HL-60 (cell line): ENCODE measurements around the gene DKK3.

Source experiments
- GABPA ChIP-seq: IDR thresholded peaks from 2 replicates; pipeline ENCODE4 v1.6.1; 2012; ENCODE audit warnings: low read depth
- POLR2AphosphoS5 ChIP-seq: IDR thresholded peaks from 2 replicates; pipeline ENCODE4 v1.6.1; 2012; ENCODE audit warnings: low read depth
- TF ChIP-seq, protein P1 (sequence below): IDR thresholded peaks from one replicate; pipeline ENCODE4 v1.5.1; 2011; ENCODE audit warnings: low read length, control low read depth, inconsistent platforms; ENCODE audit not compliant: insufficient read depth

DNA sequence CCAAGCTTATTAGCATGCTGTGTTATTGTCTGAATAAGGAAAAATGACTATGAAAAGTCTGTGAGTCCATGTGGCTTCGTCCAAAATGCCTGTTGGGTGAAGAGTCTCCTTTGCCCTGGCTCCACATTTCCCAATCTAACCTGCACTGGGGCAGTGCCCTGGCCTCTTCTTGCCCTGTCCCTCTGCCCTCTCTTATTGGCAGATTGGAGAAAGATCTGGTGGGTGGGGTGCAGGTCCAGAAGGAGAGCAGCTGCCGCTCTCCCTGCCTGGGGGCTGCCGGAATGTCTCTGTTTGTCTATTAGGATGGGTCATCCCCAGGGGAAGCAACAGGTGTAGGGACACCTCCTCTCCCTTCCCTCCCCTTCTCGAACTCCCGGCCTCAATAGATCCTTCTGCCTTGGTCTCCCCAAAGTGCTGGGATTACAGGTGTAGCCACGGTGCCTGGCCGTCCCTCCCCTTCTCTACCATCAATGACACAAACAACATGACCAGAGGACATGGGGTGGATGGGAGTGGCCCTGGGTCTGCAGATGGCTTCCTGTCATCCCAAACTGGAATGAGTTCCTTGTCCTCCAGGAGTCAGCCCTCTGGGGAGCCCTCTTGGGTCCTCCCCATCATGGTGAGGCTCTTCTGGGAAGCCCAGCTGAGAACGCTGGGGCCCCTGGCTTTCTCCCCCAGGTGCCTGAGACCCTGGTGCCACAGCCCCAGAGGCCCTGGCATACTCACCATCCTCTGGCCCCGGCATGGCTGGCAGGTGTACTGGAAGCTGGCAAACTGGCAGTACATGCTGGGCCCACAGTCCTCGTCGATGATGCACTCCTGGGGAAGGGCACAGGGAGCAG is 40.5 kb downstream of the DKK3 start:
- TF ChIP-seq, protein P1, sequence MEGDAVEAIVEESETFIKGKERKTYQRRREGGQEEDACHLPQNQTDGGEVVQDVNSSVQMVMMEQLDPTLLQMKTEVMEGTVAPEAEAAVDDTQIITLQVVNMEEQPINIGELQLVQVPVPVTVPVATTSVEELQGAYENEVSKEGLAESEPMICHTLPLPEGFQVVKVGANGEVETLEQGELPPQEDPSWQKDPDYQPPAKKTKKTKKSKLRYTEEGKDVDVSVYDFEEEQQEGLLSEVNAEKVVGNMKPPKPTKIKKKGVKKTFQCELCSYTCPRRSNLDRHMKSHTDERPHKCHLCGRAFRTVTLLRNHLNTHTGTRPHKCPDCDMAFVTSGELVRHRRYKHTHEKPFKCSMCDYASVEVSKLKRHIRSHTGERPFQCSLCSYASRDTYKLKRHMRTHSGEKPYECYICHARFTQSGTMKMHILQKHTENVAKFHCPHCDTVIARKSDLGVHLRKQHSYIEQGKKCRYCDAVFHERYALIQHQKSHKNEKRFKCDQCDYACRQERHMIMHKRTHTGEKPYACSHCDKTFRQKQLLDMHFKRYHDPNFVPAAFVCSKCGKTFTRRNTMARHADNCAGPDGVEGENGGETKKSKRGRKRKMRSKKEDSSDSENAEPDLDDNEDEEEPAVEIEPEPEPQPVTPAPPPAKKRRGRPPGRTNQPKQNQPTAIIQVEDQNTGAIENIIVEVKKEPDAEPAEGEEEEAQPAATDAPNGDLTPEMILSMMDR = no peak
- TF ChIP-seq POLR2AphosphoS5 = no peak
- no peak for TF ChIP-seq GABPA
